ENCODE measurements around the gene EXT2.

The EXT2 gene

GRCh38 chr11:44136176-44136945 lies 40.9 kb downstream of the EXT2 start:
- no peak for DNase-seq

GRCh38 chr11:44137057-44137456 lies 41.6 kb downstream of the EXT2 start:
- DNase-seq, result no peak

- DNase-seq, result no peak
These were observed 42.8 kb downstream of the EXT2 start for GRCh38 chr11:44138286-44138685.

GRCh38 chr11:44138980-44139379 lies 43.5 kb downstream of the EXT2 start:
- DNase-seq, result no peak

GRCh38 chr11:44139565-44140330 lies 44.3 kb downstream of the EXT2 start:
- DNase-seq, result no peak

GRCh38 chr11:44140372-44140771 lies 44.9 kb downstream of the EXT2 start:
- DNase-seq, result no peak

GRCh38 chr11:44140805-44141204 lies 45.3 kb downstream of the EXT2 start:
- no peak for DNase-seq

GRCh38 chr11:44143987-44144909 lies 48.8 kb downstream of the EXT2 start:
- DNase-seq, result no peak

GRCh38 chr11:44145011-44145775 lies 49.7 kb downstream of the EXT2 start:
- no peak for DNase-seq

- no peak for DNase-seq
These were observed 51.5 kb downstream of the EXT2 start for GRCh38 chr11:44146931-44147330.

GRCh38 chr11:44147751-44148150 lies 52.3 kb downstream of the EXT2 start:
- no peak for DNase-seq

GRCh38 chr11:44149651-44150050 lies 54.2 kb downstream of the EXT2 start:
- no peak for DNase-seq

- no peak for DNase-seq
These were observed 54.9 kb downstream of the EXT2 start for GRCh38 chr11:44150401-44150800.

- DNase-seq, result no peak
These were observed 61.5 kb downstream of the EXT2 start for GRCh38 chr11:44157019-44157418.

- no peak for DNase-seq
These were observed 62.9 kb downstream of the EXT2 start for GRCh38 chr11:44158384-44158783.

- DNase-seq, result no peak
These were observed 64.6 kb downstream of the EXT2 start for GRCh38 chr11:44159848-44160721.

GRCh38 chr11:44162004-44162403 lies 66.5 kb downstream of the EXT2 start:
- DNase-seq, result no peak

- DNase-seq, result no peak
These were observed 67.2 kb downstream of the EXT2 start for GRCh38 chr11:44162662-44163061.

GRCh38 chr11:44165432-44165831 lies 70.0 kb downstream of the EXT2 start:
- no peak for DNase-seq

GRCh38 chr11:44167046-44167445 lies 71.6 kb downstream of the EXT2 start:
- no peak for DNase-seq

GRCh38 chr11:44171518-44171917 lies 76.0 kb downstream of the EXT2 start:
- DNase-seq, result no peak
